HG02973 (cell line): ENCODE results near the gene DNAH1.
A peak's percentile ranks its signal among the peaks of the same experiment; 100 is the strongest.
"Not testable (repeated sequence)": the region's sequence is repeated elsewhere in the genome, so short reads cannot be mapped to it uniquely, and the experiment has no call there.

Source experiments
- ATAC-seq: cut with Tn5 transposase; IDR thresholded peaks from one replicate; pipeline ENCODE4 v1.9.1; 2021; ENCODE audit warnings: moderate library complexity; ENCODE audit not compliant: unreplicated experiment

DNAH1 gene

GRCh38 chr3:52315977-52316764, at the start of gene DNAH1:
DNAH1 (plus strand) TSS chr3:52316319; CDS start chr3:52322443, 6,124 bp downstream.
- no peak for ATAC-seq

- no peak for ATAC-seq
Measured at GRCh38 chr3:52268036-52268435, 48.1 kb upstream of the DNAH1 start.

- no peak for ATAC-seq
Measured at GRCh38 chr3:52269776-52270175, 46.3 kb upstream of the DNAH1 start.

GRCh38 chr3:52270252-52270754, 45.8 kb upstream of the DNAH1 start:
- no peak for ATAC-seq

- ATAC-seq: not testable (repeated sequence)
Measured at GRCh38 chr3:52272172-52272571, 43.9 kb upstream of the DNAH1 start.

GRCh38 chr3:52272831-52273230, 43.3 kb upstream of the DNAH1 start:
- no peak for ATAC-seq

- not testable (repeated sequence) for ATAC-seq
Measured at GRCh38 chr3:52274781-52275180, 41.3 kb upstream of the DNAH1 start.

- no peak for ATAC-seq
Measured at GRCh38 chr3:52277071-52277964, 38.8 kb upstream of the DNAH1 start.

- peak; percentile 40 for ATAC-seq
Measured at GRCh38 chr3:52277972-52278509, 38.1 kb upstream of the DNAH1 start.

- peak; percentile 75 for ATAC-seq
Measured at GRCh38 chr3:52278510-52279069, 37.5 kb upstream of the DNAH1 start, which contains the start of gene WDR82. WDR82 (minus strand) TSS chr3:52278649; CDS start chr3:52278361, 288 bp downstream.

GRCh38 chr3:52279596-52279995, 36.5 kb upstream of the DNAH1 start:
- no peak for ATAC-seq

- no peak for ATAC-seq
Measured at GRCh38 chr3:52280050-52280461, 36.1 kb upstream of the DNAH1 start.

- no peak for ATAC-seq
Measured at GRCh38 chr3:52281981-52282801, 33.9 kb upstream of the DNAH1 start.

- ATAC-seq: no peak
Measured at GRCh38 chr3:52283306-52283705, 32.8 kb upstream of the DNAH1 start.

GRCh38 chr3:52284051-52284450, 32.1 kb upstream of the DNAH1 start:
- ATAC-seq: not testable (repeated sequence)

GRCh38 chr3:52286777-52287110, 29.4 kb upstream of the DNAH1 start:
- no peak for ATAC-seq

- ATAC-seq: no peak
Measured at GRCh38 chr3:52288674-52289073, 27.4 kb upstream of the DNAH1 start.

GRCh38 chr3:52289338-52289746, 26.8 kb upstream of the DNAH1 start:
- no peak for ATAC-seq

- ATAC-seq: no peak
Measured at GRCh38 chr3:52289747-52290595, 26.1 kb upstream of the DNAH1 start.
